Endodermal cell (in vitro differentiated cells): ENCODE measurements around the gene NCMAP. TPM values are rescaled to one million over a fixed set of nuclear protein-coding genes. Genes with fewer than 3 reads are reported as not detected.

ENCODE experiments used
- DNase-seq: peaks from one replicate; pipeline ENCODE4 v3.0.0-alpha.2; 2017
- H3K27ac ChIP-seq: 2 replicates; pipeline ENCODE4 v1.5.1; 2013; ENCODE audit warnings: mild to moderate bottlenecking, low read depth, low read length, moderate library complexity
- H3K27me3 ChIP-seq: 2 replicates; pipeline ENCODE4 v1.6.1; 2013; ENCODE audit warnings: mild to moderate bottlenecking, low read length, moderate library complexity; ENCODE audit not compliant: insufficient read depth, control insufficient read depth, poor library complexity, severe bottlenecking
- H3K36me3 ChIP-seq: 2 replicates; pipeline ENCODE4 v1.7.0; 2013; ENCODE audit warnings: mild to moderate bottlenecking, low read length, moderate library complexity; ENCODE audit not compliant: control insufficient read depth, insufficient read depth
- H3K4me1 ChIP-seq: one replicate; pipeline ENCODE4 v1.7.0; 2013; ENCODE audit warnings: low read length; ENCODE audit not compliant: control insufficient read depth, insufficient read depth
- H3K4me3 ChIP-seq: 2 replicates; pipeline ENCODE4 v1.5.1; 2013; ENCODE audit warnings: mild to moderate bottlenecking, low read length, moderate library complexity
- H3K9ac ChIP-seq: 2 replicates; pipeline ENCODE4 v1.6.1; 2013; ENCODE audit warnings: mild to moderate bottlenecking, low read length, moderate library complexity; ENCODE audit not compliant: poor library complexity, severe bottlenecking; ENCODE audit errors: extremely low read depth
- H3K9me3 ChIP-seq: 2 replicates; pipeline ENCODE4 v1.6.1; 2013; ENCODE audit warnings: mild to moderate bottlenecking, low read length, moderate library complexity; ENCODE audit not compliant: control insufficient read depth
- H3K27ac Mint-ChIP-seq: 2 replicates; pipeline ENCODE4 v1.8.0; 2020; ENCODE audit warnings: mixed read lengths
- H3K27me3 Mint-ChIP-seq: 2 replicates; pipeline ENCODE4 v1.8.0; 2021; ENCODE audit warnings: mild to moderate bottlenecking, mixed read lengths; ENCODE audit not compliant: insufficient read depth
- H3K36me3 Mint-ChIP-seq: 2 replicates; pipeline ENCODE4 v1.8.0; 2020; ENCODE audit warnings: low read depth, mixed read lengths
- H3K4me1 Mint-ChIP-seq: 2 replicates; pipeline ENCODE4 v1.8.0; 2020; ENCODE audit warnings: mixed read lengths
- H3K4me3 Mint-ChIP-seq: 2 replicates; pipeline ENCODE4 v1.8.0; 2020; ENCODE audit warnings: mild to moderate bottlenecking, moderate library complexity, mixed read lengths
- H3K9me3 Mint-ChIP-seq: 2 replicates; pipeline ENCODE4 v1.8.0; 2020; ENCODE audit warnings: mild to moderate bottlenecking, mixed read lengths
- CTCF ChIP-seq: fragments of 200-600 bp; sonication (generic); conservative IDR thresholded peaks from 2 replicates; pipeline ENCODE4 v1.5.0; 2021; ENCODE audit warnings: antibody characterized with exemption, mild to moderate bottlenecking
- whole genome bisulfite sequencing, 2 experiments: methylation state at CpG; one replicate each; pipeline versions ENCODE4 v1.1.5 to v1.1.7; 2013; ENCODE audit warnings: missing lambda C conversion rate in 2 of 2, mixed read lengths in 1 of 2; ENCODE audit not compliant: insufficient coverage in 1 of 2, insufficient read length in 1 of 2; 5-methylcytosine and 5-hydroxymethylcytosine counted together
- total RNA-seq, 2 donors: library from RNA; stranded (reverse); fragmentation: NEBNext Ultra II Directional in 1 of 2; extraction: Animal tissue kit (Norgen Biotek cat#: 25700) in 1 of 2; gene quantifications; 2 replicates in 1 of 2; 3 replicates in 1 of 2; pipeline ENCODE4 v1.2.1, GENCODE V29; 2021

NCMAP gene
- total RNA-seq, 2 donors from 2014 or later = 0.15 to 0.42 TPM

- H3K4me1 Mint-ChIP-seq = peaks cover 18% of the 10 kb centered on the region
- no peak overlapping the region for H3K4me3 Mint-ChIP-seq
- peaks cover 4% of the 10 kb centered on the region for H3K27me3 Mint-ChIP-seq
- no peaks in the 10 kb centered on the region for H3K9me3 ChIP-seq
- H3K27ac ChIP-seq = no peak overlapping the region
- no peak overlapping the region for H3K9ac ChIP-seq
- DNase-seq = no peak
- no peak overlapping the region for H3K4me3 ChIP-seq
- H3K4me1 ChIP-seq = no peaks in the 10 kb centered on the region
- 88 to 100% methylated on average over 1 to 2 of the region's 3 CpGs for WGBS, 2 experiments
- no peak for TF ChIP-seq CTCF
- no peaks in the 10 kb centered on the region for H3K9me3 Mint-ChIP-seq
- H3K27ac Mint-ChIP-seq = no peak overlapping the region
- peaks cover 6% of the 10 kb centered on the region for H3K27me3 ChIP-seq
- H3K36me3 Mint-ChIP-seq = no peaks in the 10 kb centered on the region
- H3K36me3 ChIP-seq = no peaks in the 10 kb centered on the region
Measured at GRCh38 chr1:24636661-24637357, 80.9 kb downstream of the NCMAP start.

GRCh38 chr1:24639094-24639493 is 83.2 kb downstream of the NCMAP start:
- DNase-seq = no peak
- Mint-ChIP-seq H3K4me3 (no peak overlapping the region), H3K36me3 (no peaks in the 10 kb centered on the region), H3K27me3 (peaks cover 4% of the 10 kb centered on the region), H3K9me3 (no peaks in the 10 kb centered on the region), H3K27ac (no peak overlapping the region), H3K4me1 (peaks cover 11% of the 10 kb centered on the region)
- Histone ChIP-seq H3K9me3 (no peaks in the 10 kb centered on the region), H3K36me3 (no peaks in the 10 kb centered on the region), H3K9ac (no peak overlapping the region), H3K4me3 (no peak overlapping the region), H3K27ac (no peak overlapping the region), H3K4me1 (no peaks in the 10 kb centered on the region), H3K27me3 (peaks cover 6% of the 10 kb centered on the region)
- TF ChIP-seq CTCF = no peak
- 90 to 100% methylated on average over 1 to 2 of the region's 2 CpGs for WGBS, 2 experiments

- Mint-ChIP-seq H3K4me3 (no peak overlapping the region), H3K27me3 (peaks cover 4% of the 10 kb centered on the region), H3K36me3 (no peaks in the 10 kb centered on the region), H3K4me1 (peaks cover 19% of the 10 kb centered on the region), H3K27ac (no peak overlapping the region), H3K9me3 (no peaks in the 10 kb centered on the region)
- H3K9me3 ChIP-seq = no peaks in the 10 kb centered on the region
- H3K4me1 ChIP-seq = no peaks in the 10 kb centered on the region
- no peak for TF ChIP-seq CTCF
- no peak overlapping the region for H3K27ac ChIP-seq
- WGBS, 2 experiments = 94 to 100% methylated on average over 4 of the region's 4 CpGs
- no peak for DNase-seq
- H3K36me3 ChIP-seq = peaks cover under 1% of the 10 kb centered on the region
- H3K9ac ChIP-seq = no peak overlapping the region
- peaks cover 6% of the 10 kb centered on the region for H3K27me3 ChIP-seq
- no peak overlapping the region for H3K4me3 ChIP-seq
Measured at GRCh38 chr1:24639881-24640280, 84.0 kb downstream of the NCMAP start.
